GM19043 (cell line): ENCODE results near the gene RAMP3.
"Not testable (repeated sequence)": the region's sequence is repeated elsewhere in the genome, so short reads cannot be mapped to it uniquely, and the experiment has no call there.

Experiments
- ATAC-seq: cut with Tn5 transposase; IDR thresholded peaks from one replicate; pipeline ENCODE4 v1.9.1; 2021; ENCODE audit warnings: low read depth; ENCODE audit not compliant: unreplicated experiment

Gene RAMP3

DNA sequence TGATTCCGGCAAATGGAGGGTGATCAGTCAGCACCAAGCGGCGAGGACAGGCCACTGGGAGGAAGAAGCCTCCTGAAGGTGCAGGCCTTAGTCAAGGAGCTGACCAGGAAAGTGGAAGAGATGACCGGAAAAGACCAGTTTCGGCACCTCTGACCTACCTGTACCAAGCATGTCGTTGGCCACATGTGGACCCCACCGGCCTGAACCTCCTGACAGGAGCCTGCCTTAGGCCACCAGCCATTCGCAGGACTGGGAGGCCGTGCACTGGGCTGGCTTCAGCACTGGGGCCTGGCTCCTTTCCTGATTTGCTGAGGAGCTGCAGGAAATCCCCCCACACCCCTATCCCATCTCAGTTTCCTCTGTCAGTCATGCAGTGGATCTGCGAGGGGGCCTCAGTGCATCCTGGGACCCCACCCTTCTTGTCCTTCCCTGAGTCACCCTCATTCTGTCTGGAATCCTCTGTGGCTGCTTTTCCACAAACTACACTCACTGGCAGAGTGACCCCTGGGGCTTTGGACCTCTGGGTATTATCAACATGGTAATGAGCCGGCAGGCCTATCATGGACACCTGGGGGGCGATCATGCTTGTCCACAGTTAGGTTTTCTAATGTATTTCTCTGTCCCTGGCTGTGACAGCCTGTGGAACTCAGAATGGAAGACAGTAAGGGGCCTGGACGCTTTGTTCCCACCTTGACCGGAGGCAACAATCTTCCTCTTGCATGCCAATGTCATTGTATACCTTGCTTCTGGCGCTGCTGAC is 33.0 kb downstream of the RAMP3 start:
- ATAC-seq = no peak

DNA sequence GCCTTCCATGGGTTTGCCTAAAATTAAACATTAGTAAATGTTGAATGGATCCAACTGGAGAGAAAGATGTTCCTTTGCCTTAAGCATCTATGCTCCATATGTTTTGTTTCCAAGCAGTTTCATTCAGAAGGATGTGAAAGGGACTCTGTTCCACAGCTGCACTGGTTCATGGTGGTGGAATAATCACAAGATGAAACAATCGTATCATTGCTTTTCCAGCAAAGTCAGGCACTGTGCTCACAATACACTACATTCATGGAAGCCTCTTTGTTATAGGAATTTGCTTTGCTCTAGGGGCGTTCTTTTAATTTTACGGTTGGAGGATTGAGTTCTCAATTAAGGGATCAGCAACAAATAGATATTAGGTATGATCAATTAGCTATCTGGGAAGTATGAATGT is 33.8 kb downstream of the RAMP3 start:
- ATAC-seq = no peak

- ATAC-seq = no peak
These were observed 35.0 kb downstream of the RAMP3 start for GRCh38 chr7:45192621-45193041.

DNA sequence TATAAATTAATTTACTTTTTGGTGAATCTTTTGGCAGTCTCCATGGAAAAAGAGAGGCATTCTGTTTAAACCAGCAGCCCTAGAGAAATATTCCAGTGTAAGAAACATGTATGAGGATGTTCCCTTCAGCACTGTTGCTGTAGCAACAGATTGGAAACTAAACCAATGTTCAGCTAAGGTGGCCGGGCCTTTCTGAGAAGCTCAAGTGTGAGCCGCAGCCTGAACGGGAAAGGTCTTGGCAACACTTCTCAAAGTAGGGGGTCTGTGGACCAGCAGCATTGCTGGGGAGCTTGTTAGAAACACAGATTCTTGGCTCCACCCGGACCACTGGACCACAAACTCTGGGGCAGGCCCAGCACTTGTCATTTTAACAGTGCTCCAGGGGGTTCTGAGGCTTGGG is 36.2 kb downstream of the RAMP3 start:
- no peak for ATAC-seq

GRCh38 chr7:45196374-45196773 is 38.8 kb downstream of the RAMP3 start:
- peak; percentile 78 for ATAC-seq

DNA sequence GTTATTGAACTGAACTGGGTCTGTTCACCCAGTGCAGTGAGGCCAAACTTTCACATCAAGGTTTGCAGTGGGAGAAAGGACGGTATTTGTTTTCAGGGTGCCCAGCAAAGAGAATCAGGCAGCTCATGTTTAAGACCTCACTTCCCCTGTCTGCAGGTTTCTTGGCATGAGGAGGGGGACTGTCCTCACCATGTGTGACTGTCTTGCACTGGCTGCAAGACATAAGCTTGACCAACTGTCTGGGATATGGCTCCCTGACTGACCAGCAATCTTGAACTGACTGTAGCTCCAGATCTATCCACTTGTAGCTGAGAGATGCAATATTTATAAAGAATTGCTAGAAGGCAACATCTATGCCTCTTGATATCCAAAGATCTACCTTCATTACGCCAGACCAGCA is 39.9 kb downstream of the RAMP3 start:
- ATAC-seq = no peak

DNA sequence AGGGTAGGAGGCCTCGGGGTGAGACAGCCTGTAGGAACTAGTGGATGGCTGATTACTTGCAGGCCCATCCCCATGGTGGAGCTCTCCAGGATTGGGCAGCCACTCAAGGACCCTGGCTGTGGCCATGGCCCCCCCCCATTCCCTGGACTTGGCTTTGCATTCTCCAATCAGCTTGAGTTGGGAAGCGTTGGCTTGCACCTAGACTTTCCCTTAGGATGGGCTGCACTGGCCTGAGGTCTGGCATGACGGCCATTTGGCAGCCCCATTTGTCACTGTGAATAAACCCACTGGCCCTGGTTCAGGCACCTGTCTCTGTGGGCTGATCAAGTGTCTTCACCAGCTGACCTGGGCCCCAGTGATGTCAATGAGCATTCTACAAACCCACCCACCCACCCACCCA is 41.4 kb downstream of the RAMP3 start:
- ATAC-seq = no peak

DNA sequence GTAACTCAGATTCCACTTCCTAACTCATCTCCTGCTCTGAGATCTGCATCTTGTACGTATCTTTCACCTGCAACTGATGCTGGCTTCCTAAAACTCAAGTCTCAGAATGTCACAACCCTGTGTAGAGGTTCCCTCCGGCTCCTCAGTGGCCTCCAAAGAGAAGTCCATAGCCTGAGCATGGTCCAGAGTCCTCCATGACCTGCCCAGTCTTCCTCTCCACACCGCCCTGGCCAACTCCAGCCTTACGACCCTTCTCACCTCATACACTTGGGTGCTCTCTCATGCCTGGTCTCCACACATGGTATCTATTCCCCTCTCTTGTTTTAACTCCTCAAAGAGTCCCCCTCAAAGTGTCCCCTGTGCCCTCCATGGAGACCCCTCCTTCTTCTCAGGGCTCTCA is 41.9 kb downstream of the RAMP3 start:
- no peak for ATAC-seq

DNA sequence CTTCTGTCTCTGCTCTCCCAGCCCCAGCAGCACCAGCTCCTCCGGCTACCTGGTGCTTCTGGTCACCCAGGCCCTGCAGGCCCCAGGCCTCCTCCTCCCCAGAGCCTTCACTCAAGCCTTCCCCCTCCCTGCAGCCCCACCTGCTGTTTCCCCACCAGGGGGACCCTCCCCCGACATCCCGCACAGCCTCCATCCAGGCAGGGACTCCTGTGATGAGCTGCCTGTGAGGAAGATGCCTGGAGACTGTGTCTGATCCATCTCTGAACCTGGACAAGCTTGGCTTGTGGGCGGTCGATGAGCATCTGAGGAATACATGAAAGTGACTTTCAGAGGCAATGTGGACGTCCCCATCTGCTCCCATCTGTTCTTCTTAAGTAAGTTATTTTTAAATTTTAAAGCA is 45.0 kb downstream of the RAMP3 start:
- ATAC-seq = no peak

GRCh38 chr7:45203036-45203435 is 45.4 kb downstream of the RAMP3 start:
- no peak for ATAC-seq

GRCh38 chr7:45203459-45203858 is 45.9 kb downstream of the RAMP3 start:
- no peak for ATAC-seq

- ATAC-seq = peak; percentile 90
These were observed 46.4 kb downstream of the RAMP3 start for GRCh38 chr7:45203936-45204445.

DNA sequence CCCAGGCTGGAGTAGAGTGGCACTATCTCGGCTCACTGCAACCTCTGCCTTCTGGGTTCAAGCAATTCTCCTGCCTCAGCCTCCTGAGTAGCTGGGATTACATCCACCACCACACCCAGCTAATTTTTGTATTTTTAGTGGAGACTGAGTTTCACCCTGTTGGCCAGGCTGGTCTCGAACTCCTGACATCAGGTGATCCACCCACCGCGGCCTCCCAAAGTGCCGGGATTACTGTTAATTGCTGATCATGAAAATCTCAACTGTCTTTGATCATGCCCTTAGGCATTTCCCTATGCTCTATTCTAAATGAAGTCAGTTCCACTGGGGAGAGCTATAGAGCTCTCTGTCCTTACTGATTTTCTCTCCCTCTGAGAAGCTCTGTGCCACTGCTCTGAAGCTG is 48.7 kb downstream of the RAMP3 start:
- not testable (repeated sequence) for ATAC-seq

DNA sequence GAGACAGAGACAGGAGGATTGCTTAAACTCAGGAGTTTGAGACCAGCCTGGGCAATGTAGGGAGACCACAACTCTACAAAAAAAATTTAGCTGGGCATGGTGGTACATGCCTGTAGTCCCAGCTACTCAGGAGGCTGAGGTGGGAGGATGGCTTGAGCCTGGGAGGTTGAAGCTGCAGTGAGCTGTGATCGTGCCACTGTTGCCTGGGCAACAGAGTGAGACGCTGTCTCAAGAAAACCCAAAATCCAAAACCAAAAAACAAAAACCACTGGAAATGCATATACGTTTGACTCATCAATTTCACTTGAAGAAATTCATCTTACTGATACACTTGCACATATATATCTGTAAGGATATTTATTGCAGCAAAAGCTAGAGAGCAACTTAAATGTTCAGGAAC is 52.3 kb downstream of the RAMP3 start:
- ATAC-seq = not testable (repeated sequence)

DNA sequence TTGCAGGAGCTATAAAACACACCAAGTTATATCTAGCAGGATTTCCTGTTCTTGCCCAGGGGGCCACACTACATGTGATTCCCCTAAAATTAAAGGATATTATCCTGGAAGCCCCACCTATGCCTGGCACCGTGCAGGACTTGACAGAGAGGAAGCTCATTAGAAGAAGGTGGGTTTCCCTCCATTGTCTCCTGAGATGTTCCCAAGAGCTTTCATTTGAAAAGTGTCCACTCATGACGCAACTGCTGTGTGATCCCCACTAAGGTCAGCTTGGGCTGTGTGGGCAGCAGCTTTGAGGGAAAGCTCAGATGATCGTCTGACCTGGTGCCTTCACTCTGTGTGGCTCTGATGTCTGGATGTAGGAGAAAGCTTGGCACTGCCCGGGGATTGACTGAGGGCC is 53.5 kb downstream of the RAMP3 start:
- ATAC-seq = no peak

DNA sequence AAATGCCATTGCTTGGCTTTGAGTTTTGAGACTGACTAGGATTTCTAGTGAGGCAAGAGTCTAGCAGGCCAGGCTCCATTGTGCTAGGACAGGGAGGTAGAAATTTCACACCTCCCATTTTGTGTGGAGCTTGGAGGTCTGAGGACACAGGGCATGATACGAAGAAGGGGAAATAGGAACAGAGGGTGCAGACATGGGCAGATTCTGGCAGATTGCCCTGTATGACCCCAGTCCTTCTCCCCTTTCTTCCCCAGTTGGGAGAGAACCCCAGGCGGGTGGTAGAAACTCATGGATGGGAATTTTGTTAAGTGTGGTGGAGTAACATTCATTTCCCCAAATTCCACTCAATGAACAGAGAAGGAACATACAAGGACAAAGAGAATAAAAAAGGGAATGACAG is 54.4 kb downstream of the RAMP3 start:
- no peak for ATAC-seq

DNA sequence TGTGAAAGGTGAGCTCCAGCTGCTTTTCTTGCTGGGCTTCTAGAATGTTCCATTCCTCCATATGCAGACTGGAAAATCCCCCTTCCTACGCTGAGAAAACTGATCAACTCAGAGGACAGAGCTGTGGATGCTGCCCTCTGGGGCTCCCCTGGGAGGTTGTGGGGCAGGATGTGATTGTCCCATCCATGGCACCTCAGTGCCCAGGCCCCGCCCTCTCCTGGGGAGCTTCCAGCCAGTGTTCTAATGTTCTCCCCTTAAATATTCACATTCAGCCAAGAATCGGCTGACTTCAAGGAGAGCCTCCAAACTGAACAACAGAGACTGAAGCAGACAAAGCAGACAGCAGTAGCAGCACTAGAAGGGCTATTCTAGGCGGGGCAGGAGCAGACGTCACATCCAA is 55.0 kb downstream of the RAMP3 start:
- ATAC-seq = no peak

- ATAC-seq = no peak
These were observed 58.0 kb downstream of the RAMP3 start for GRCh38 chr7:45215601-45216062.

- ATAC-seq = no peak
These were observed 58.6 kb downstream of the RAMP3 start for GRCh38 chr7:45216181-45216580.

DNA sequence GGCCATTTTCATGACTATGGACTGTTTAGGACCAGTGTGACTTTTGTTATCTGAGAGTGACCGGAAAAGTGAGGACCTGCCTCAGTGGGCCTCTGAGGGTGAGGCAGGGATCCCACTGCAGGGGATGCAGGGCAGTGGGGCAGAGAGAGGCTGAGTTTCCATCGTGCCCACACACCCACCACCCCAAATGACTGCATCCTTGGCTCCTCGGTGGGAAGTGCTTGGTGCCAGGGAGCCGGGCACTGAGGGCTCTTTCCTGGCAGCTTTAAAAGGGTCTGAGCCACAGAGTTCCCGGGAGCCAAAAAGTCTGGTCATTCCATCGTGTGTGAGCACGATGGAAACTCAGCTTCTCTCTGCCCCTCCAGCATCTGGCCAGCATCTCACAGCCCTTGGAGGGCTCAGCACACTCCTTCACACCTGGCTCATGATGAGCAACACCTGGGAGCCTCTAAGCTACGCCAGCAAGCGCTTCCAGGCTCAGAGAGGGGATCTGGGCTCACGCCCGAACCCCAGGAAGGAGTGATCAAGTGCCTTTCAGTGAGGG is 59.1 kb downstream of the RAMP3 start:
- ATAC-seq = no peak

DNA sequence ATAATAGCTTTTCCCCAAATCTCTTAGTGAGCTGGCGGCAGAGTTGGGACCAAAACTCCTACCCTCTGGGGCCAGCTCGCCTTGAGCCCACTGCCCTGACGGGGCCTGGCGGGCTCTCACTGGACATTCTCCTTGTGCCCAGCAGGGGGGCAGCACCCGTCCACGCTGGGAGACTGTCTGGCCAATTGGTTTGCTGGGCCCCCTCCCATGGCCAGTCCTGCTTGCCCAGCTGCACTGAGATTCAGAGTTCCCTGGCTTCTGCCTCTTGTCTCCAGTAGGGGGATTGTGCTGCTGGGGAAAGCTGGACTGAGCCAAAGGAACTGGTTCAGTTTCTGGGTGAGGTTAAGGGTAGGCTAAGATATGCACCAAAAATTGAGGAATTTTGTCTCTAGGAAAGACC is 59.8 kb downstream of the RAMP3 start:
- no peak for ATAC-seq

DNA sequence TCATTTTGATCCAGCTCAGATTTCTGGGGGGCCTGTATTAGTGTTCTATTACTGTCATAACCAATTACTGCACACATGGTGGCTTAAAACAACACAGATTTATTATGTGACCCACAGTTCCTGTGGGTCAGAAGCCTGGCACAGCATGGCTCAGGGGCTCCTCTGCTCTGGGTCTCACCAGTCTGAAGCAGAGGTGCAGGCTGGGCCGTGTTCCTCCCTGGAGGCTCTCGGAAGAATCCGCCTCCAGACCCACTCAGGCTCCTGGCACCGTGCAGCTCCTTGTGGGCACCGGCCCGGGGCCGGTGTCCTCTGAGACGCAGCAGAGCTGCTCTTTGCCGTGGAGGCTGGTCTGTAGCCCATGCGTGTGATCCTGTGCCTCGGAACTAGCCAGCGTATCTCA is 61.5 kb downstream of the RAMP3 start:
- no peak for ATAC-seq
